ENCODE results near the gene TMEM212.

Gene TMEM212

GRCh38 chr3:171840811-171841619 lies 2.1 kb upstream of the TMEM212 start:
- no peak overlapping the region for H3K4me3 ChIP-seq (ENCODE audit: low read depth, low read length)
- TF ChIP-seq CTCF (IDR thresholded peaks at IDR 0.05; ENCODE audit: low read depth, low read length) (no peak), MYC (IDR thresholded peaks at IDR 0.05; ENCODE audit: low read depth, low read length) (0 out of 2 replicates have a peak, but pooled peaks have one; percentile 27), POLR2A (IDR thresholded peaks at IDR 0.05; ENCODE audit: extremely low read depth, insufficient read length) (no peak), MAX (IDR thresholded peaks at IDR 0.05; ENCODE audit: low read depth, low read length) (peak; percentile 51)
- peak; percentile 47 for DNase-seq (ENCODE audit: low read depth)

- H3K4me3 ChIP-seq (ENCODE audit: low read depth, low read length) = no peak overlapping the region
- DNase-seq (ENCODE audit: low read depth) = no peak
- TF ChIP-seq MAX (IDR thresholded peaks at IDR 0.05; ENCODE audit: low read depth, low read length) = no peak
- no peak for TF ChIP-seq CTCF (IDR thresholded peaks at IDR 0.05; ENCODE audit: low read depth, low read length)
- TF ChIP-seq POLR2A (IDR thresholded peaks at IDR 0.05; ENCODE audit: extremely low read depth, insufficient read length) = no peak
- no peak for TF ChIP-seq MYC (IDR thresholded peaks at IDR 0.05; ENCODE audit: low read depth, low read length)
Observed at GRCh38 chr3:171841620-171842000, 1.5 kb upstream of the TMEM212 start.

GRCh38 chr3:171844873-171845272 lies 1.7 kb downstream of the TMEM212 start:
- H3K4me3 ChIP-seq (ENCODE audit: low read depth, low read length) = no peak overlapping the region
- TF ChIP-seq MAX (IDR thresholded peaks at IDR 0.05; ENCODE audit: low read depth, low read length) = no peak
- no peak for TF ChIP-seq CTCF (IDR thresholded peaks at IDR 0.05; ENCODE audit: low read depth, low read length)
- no peak for TF ChIP-seq POLR2A (IDR thresholded peaks at IDR 0.05; ENCODE audit: extremely low read depth, insufficient read length)
- TF ChIP-seq MYC (IDR thresholded peaks at IDR 0.05; ENCODE audit: low read depth, low read length) = no peak
- no peak for DNase-seq (ENCODE audit: low read depth)

- TF ChIP-seq POLR2A (IDR thresholded peaks at IDR 0.05; ENCODE audit: extremely low read depth, insufficient read length) (no peak), MAX (IDR thresholded peaks at IDR 0.05; ENCODE audit: low read depth, low read length) (no peak), MYC (IDR thresholded peaks at IDR 0.05; ENCODE audit: low read depth, low read length) (no peak), CTCF (IDR thresholded peaks at IDR 0.05; ENCODE audit: low read depth, low read length) (no peak)
- no peak for DNase-seq (ENCODE audit: low read depth)
Observed at GRCh38 chr3:171845481-171846284, 2.5 kb downstream of the TMEM212 start.

GRCh38 chr3:171846597-171846996 lies 3.4 kb downstream of the TMEM212 start:
- no peak for TF ChIP-seq POLR2A (IDR thresholded peaks at IDR 0.05; ENCODE audit: extremely low read depth, insufficient read length)
- no peak for TF ChIP-seq CTCF (IDR thresholded peaks at IDR 0.05; ENCODE audit: low read depth, low read length)
- no peak for TF ChIP-seq MAX (IDR thresholded peaks at IDR 0.05; ENCODE audit: low read depth, low read length)
- no peak for TF ChIP-seq MYC (IDR thresholded peaks at IDR 0.05; ENCODE audit: low read depth, low read length)
- no peak overlapping the region for H3K4me3 ChIP-seq (ENCODE audit: low read depth, low read length)
- DNase-seq (ENCODE audit: low read depth) = peak; percentile 23

More at GRCh38 chr3:171845481-171846284, 2.5 kb downstream of the TMEM212 start:
- no peak overlapping the region for H3K4me3 ChIP-seq (ENCODE audit: low read depth, low read length)

All from NB4 (cell line).